ENCODE measurements around the gene ADARB2.
A peak's percentile ranks its signal among the peaks of the same experiment; 100 is the strongest.

The ADARB2 gene

GRCh38 chr10:1278306-1278705 is 459.0 kb downstream of the ADARB2 start:
- Histone ChIP-seq H2AFZ (ENCODE audit: low read length) (no peak overlapping the region), H3K4me3 (ENCODE audit: low read length in 2 of 2) (no peak overlapping the region), H3K27me3 (ENCODE audit: control insufficient read depth in 3 of 3, insufficient read depth in 3 of 3, low read depth in 1 of 3, low read length in 3 of 3) (no peaks in the 10 kb centered on the region), H3K9ac (ENCODE audit: low read depth, low read length, poor library complexity) (no peak overlapping the region), H3K4me1 (ENCODE audit: control insufficient read depth in 2 of 2, insufficient read depth in 1 of 2, low read depth in 1 of 2, low read length in 2 of 2) (peaks cover 0 to 2% of the 10 kb centered on the region in 2 donors), H3K23ac (ENCODE audit: low read depth, low read length, poor library complexity) (no peak overlapping the region), H3K4ac (ENCODE audit: low read length) (no peak overlapping the region), H3K18ac (ENCODE audit: low read length) (no peak overlapping the region), H4K91ac (ENCODE audit: low read depth, low read length, poor library complexity) (no peak overlapping the region), H3K14ac (ENCODE audit: low read length) (no peak overlapping the region), H2BK15ac (ENCODE audit: low read length) (no peak overlapping the region), H2BK5ac (ENCODE audit: low read length) (no peak overlapping the region), H3K4me2 (ENCODE audit: insufficient read depth, low read length, poor library complexity, severe bottlenecking) (no peak overlapping the region), H4K8ac (ENCODE audit: low read depth, low read length) (no peak overlapping the region), H2BK120ac (ENCODE audit: low read depth, low read length) (no peak overlapping the region), H2BK12ac (ENCODE audit: low read length) (no peak overlapping the region), H3K9me3 (replicated peaks in 1 of 2; ENCODE audit: control insufficient read depth in 2 of 2, insufficient read depth in 1 of 2, low read depth in 1 of 2, low read length in 2 of 2) (no peaks in the 10 kb centered on the region), H3K36me3 (replicated peaks in 1 of 2; ENCODE audit: control insufficient read depth in 2 of 2, insufficient read depth in 2 of 2, low read length in 2 of 2) (no peaks in the 10 kb centered on the region), H3K27ac (replicated peaks; ENCODE audit: low read length) (no peak overlapping the region), H3K79me1 (ENCODE audit: low read depth, low read length) (no peaks in the 10 kb centered on the region), H2AK5ac (ENCODE audit: low read depth, low read length) (no peak overlapping the region)
- DNase-seq (ENCODE audit: low spot score): no peak
- no CpG with 5 or more reads among the region's 3 CpGs for WGBS, 2 donors (ENCODE audit: extremely low coverage in 2 of 2, insufficient read length in 2 of 2, insufficient replicate concordance in 1 of 2)

GRCh38 chr10:1274701-1275544 is 462.4 kb downstream of the ADARB2 start:
- no peak overlapping the region for H3K4me3 ChIP-seq (ENCODE audit: low read length in 2 of 2)
- no peak for DNase-seq (ENCODE audit: low spot score)
- H3K4ac ChIP-seq (ENCODE audit: low read length): no peak overlapping the region
- no peak overlapping the region for H2BK5ac ChIP-seq (ENCODE audit: low read length)
- H3K27ac ChIP-seq (replicated peaks; ENCODE audit: low read length): no peak overlapping the region
- no peak overlapping the region for H2BK12ac ChIP-seq (ENCODE audit: low read length)
- no peak overlapping the region for H4K91ac ChIP-seq (ENCODE audit: low read depth, low read length, poor library complexity)
- H4K8ac ChIP-seq (ENCODE audit: low read depth, low read length): no peak overlapping the region
- no peak overlapping the region for H3K9ac ChIP-seq (ENCODE audit: low read depth, low read length, poor library complexity)
- peak overlapping the region; percentile 63 for H3K14ac ChIP-seq (ENCODE audit: low read length)
- no peak overlapping the region for H2AFZ ChIP-seq (ENCODE audit: low read length)
- no peaks in the 10 kb centered on the region for H3K27me3 ChIP-seq (ENCODE audit: control insufficient read depth in 3 of 3, insufficient read depth in 3 of 3, low read depth in 1 of 3, low read length in 3 of 3)
- WGBS, 2 donors (ENCODE audit: extremely low coverage in 2 of 2, insufficient read length in 2 of 2, insufficient replicate concordance in 1 of 2): no CpG with 5 or more reads among the region's 17 CpGs
- no peak overlapping the region for H2AK5ac ChIP-seq (ENCODE audit: low read depth, low read length)
- no peaks in the 10 kb centered on the region for H3K9me3 ChIP-seq (replicated peaks in 1 of 2; ENCODE audit: control insufficient read depth in 2 of 2, insufficient read depth in 1 of 2, low read depth in 1 of 2, low read length in 2 of 2)
- no peaks in the 10 kb centered on the region for H3K79me1 ChIP-seq (ENCODE audit: low read depth, low read length)
- H3K18ac ChIP-seq (ENCODE audit: low read length): no peak overlapping the region
- no peaks in the 10 kb centered on the region for H3K4me1 ChIP-seq (ENCODE audit: control insufficient read depth in 2 of 2, insufficient read depth in 1 of 2, low read depth in 1 of 2, low read length in 2 of 2)
- no peak overlapping the region for H3K4me2 ChIP-seq (ENCODE audit: insufficient read depth, low read length, poor library complexity, severe bottlenecking)
- H2BK120ac ChIP-seq (ENCODE audit: low read depth, low read length): no peak overlapping the region
- H2BK15ac ChIP-seq (ENCODE audit: low read length): no peak overlapping the region
- peak overlapping the region; percentile 67 for H3K23ac ChIP-seq (ENCODE audit: low read depth, low read length, poor library complexity)
- no peaks in the 10 kb centered on the region for H3K36me3 ChIP-seq (replicated peaks in 1 of 2; ENCODE audit: control insufficient read depth in 2 of 2, insufficient read depth in 2 of 2, low read length in 2 of 2)

- Histone ChIP-seq H2BK120ac (ENCODE audit: low read depth, low read length) (no peak overlapping the region), H2BK12ac (ENCODE audit: low read length) (no peak overlapping the region), H3K23ac (ENCODE audit: low read depth, low read length, poor library complexity) (peak overlapping the region; percentile 82), H2AFZ (ENCODE audit: low read length) (no peak overlapping the region), H4K8ac (ENCODE audit: low read depth, low read length) (no peak overlapping the region), H2BK15ac (ENCODE audit: low read length) (no peak overlapping the region), H3K36me3 (replicated peaks in 1 of 2; ENCODE audit: control insufficient read depth in 2 of 2, insufficient read depth in 2 of 2, low read length in 2 of 2) (no peaks in the 10 kb centered on the region), H3K4me2 (ENCODE audit: insufficient read depth, low read length, poor library complexity, severe bottlenecking) (no peak overlapping the region), H2BK5ac (ENCODE audit: low read length) (no peak overlapping the region), H3K27me3 (ENCODE audit: control insufficient read depth in 3 of 3, insufficient read depth in 3 of 3, low read depth in 1 of 3, low read length in 3 of 3) (no peaks in the 10 kb centered on the region), H3K4me1 (ENCODE audit: control insufficient read depth in 2 of 2, insufficient read depth in 1 of 2, low read depth in 1 of 2, low read length in 2 of 2) (no peaks in the 10 kb centered on the region), H3K9me3 (replicated peaks in 1 of 2; ENCODE audit: control insufficient read depth in 2 of 2, insufficient read depth in 1 of 2, low read depth in 1 of 2, low read length in 2 of 2) (no peaks in the 10 kb centered on the region), H3K27ac (replicated peaks; ENCODE audit: low read length) (no peak overlapping the region), H3K9ac (ENCODE audit: low read depth, low read length, poor library complexity) (peak overlapping the region; percentile 67), H3K18ac (ENCODE audit: low read length) (peak overlapping the region; percentile 65), H3K14ac (ENCODE audit: low read length) (peak overlapping the region; percentile 64), H4K91ac (ENCODE audit: low read depth, low read length, poor library complexity) (no peak overlapping the region), H3K4me3 (ENCODE audit: low read length in 2 of 2) (no peak overlapping the region), H3K79me1 (ENCODE audit: low read depth, low read length) (no peaks in the 10 kb centered on the region), H3K4ac (ENCODE audit: low read length) (no peak overlapping the region), H2AK5ac (ENCODE audit: low read depth, low read length) (no peak overlapping the region)
- no CpG with 5 or more reads among the region's 13 CpGs for WGBS, 2 donors (ENCODE audit: extremely low coverage in 2 of 2, insufficient read length in 2 of 2, insufficient replicate concordance in 1 of 2)
- no peak for DNase-seq (ENCODE audit: low spot score)
Observed at GRCh38 chr10:1274111-1274661, 463.1 kb downstream of the ADARB2 start.

GRCh38 chr10:1273372-1274105 is 463.8 kb downstream of the ADARB2 start:
- Histone ChIP-seq H3K9me3 (replicated peaks in 1 of 2; ENCODE audit: control insufficient read depth in 2 of 2, insufficient read depth in 1 of 2, low read depth in 1 of 2, low read length in 2 of 2) (no peaks in the 10 kb centered on the region), H3K18ac (ENCODE audit: low read length) (no peak overlapping the region), H2BK15ac (ENCODE audit: low read length) (no peak overlapping the region), H2BK5ac (ENCODE audit: low read length) (no peak overlapping the region), H3K27me3 (ENCODE audit: control insufficient read depth in 3 of 3, insufficient read depth in 3 of 3, low read depth in 1 of 3, low read length in 3 of 3) (no peaks in the 10 kb centered on the region), H3K14ac (ENCODE audit: low read length) (peak overlapping the region; percentile 64), H3K27ac (replicated peaks; ENCODE audit: low read length) (no peak overlapping the region), H3K4me3 (ENCODE audit: low read length in 2 of 2) (no peak overlapping the region), H2AK5ac (ENCODE audit: low read depth, low read length) (peak overlapping the region; percentile 66), H2AFZ (ENCODE audit: low read length) (no peak overlapping the region), H4K91ac (ENCODE audit: low read depth, low read length, poor library complexity) (no peak overlapping the region), H3K36me3 (replicated peaks in 1 of 2; ENCODE audit: control insufficient read depth in 2 of 2, insufficient read depth in 2 of 2, low read length in 2 of 2) (no peaks in the 10 kb centered on the region), H3K9ac (ENCODE audit: low read depth, low read length, poor library complexity) (no peak overlapping the region), H2BK120ac (ENCODE audit: low read depth, low read length) (no peak overlapping the region), H3K4ac (ENCODE audit: low read length) (no peak overlapping the region), H3K4me2 (ENCODE audit: insufficient read depth, low read length, poor library complexity, severe bottlenecking) (no peak overlapping the region), H3K79me1 (ENCODE audit: low read depth, low read length) (no peaks in the 10 kb centered on the region), H3K4me1 (ENCODE audit: control insufficient read depth in 2 of 2, insufficient read depth in 1 of 2, low read depth in 1 of 2, low read length in 2 of 2) (no peaks in the 10 kb centered on the region), H3K23ac (ENCODE audit: low read depth, low read length, poor library complexity) (no peak overlapping the region), H2BK12ac (ENCODE audit: low read length) (no peak overlapping the region), H4K8ac (ENCODE audit: low read depth, low read length) (no peak overlapping the region)
- DNase-seq (ENCODE audit: low spot score): no peak
- no CpG with 5 or more reads among the region's 19 CpGs for WGBS, 2 donors (ENCODE audit: extremely low coverage in 2 of 2, insufficient read length in 2 of 2, insufficient replicate concordance in 1 of 2)
